PC-3 (cell line): ENCODE measurements around the gene DCDC1. TPM values are rescaled to one million over a fixed set of nuclear protein-coding genes. Genes with fewer than 3 reads are reported as not detected.

Experiments used
- ATAC-seq: fragments of 200-7000 bp; cut with Tn5 transposase; 2 replicates; pipeline ENCODE4 v1.9.1; 2020; ENCODE audit warnings: mild to moderate bottlenecking, moderate library complexity
- BruUV-seq: library from RNA; stranded (reverse); fragments of 400-500 nt; replicated peaks from 2 replicates; lab custom pipeline; 2021; lab: Mats Ljungman, UMichigan
- CTCF ChIA-PET: fragments of 300-600 bp; sonication (Branson Sonifier 250); formaldehyde crosslinking; loops from one replicate; lab custom pipeline; 2022; ENCODE audit warnings: antibody characterized with exemption; lab: Charles Lee
- POLR2A ChIA-PET: fragments of 300-600 bp; sonication (Branson Sonifier 250); formaldehyde crosslinking; loops from one replicate; lab custom pipeline; 2022; ENCODE audit warnings: antibody characterized with exemption; ENCODE audit not compliant: unreplicated experiment; lab: Charles Lee
- DNase-seq: peaks from one replicate; pipeline ENCODE4 v3.0.0-alpha.2; 2015
- H2AFZ ChIP-seq: fragments of 300-600 bp; sonication (generic); 2 replicates; pipeline ENCODE4 v1.6.0; 2016; ENCODE audit warnings: antibody characterized with exemption, low read length
- H3F3A ChIP-seq: fragments of 300-600 bp; sonication (generic); one replicate; pipeline ENCODE4 v1.6.0; 2017; ENCODE audit warnings: antibody characterized with exemption, low read length, control low read depth, mild to moderate bottlenecking; ENCODE audit not compliant: unreplicated experiment
- H3K27ac ChIP-seq: fragments of 300-600 bp; sonication (generic); 2 replicates; pipeline ENCODE4 v1.5.1; 2016; ENCODE audit warnings: mild to moderate bottlenecking, low read length
- H3K27me3 ChIP-seq: fragments of 300-600 bp; sonication (generic); 2 replicates; pipeline ENCODE4 v1.6.1; 2016; ENCODE audit warnings: low read length, mixed read lengths
- H3K36me3 ChIP-seq: fragments of 300-600 bp; sonication (generic); 2 replicates; pipeline ENCODE4 v1.6.1; 2016; ENCODE audit warnings: low read depth, mixed run types, low read length, mixed read lengths
- H3K4me1 ChIP-seq: fragments of 300-600 bp; sonication (generic); 2 replicates; pipeline ENCODE4 v1.5.1; 2016; ENCODE audit warnings: low read length; ENCODE audit not compliant: insufficient read depth
- H3K4me2 ChIP-seq: fragments of 300-600 bp; sonication (generic); 2 replicates; pipeline ENCODE4 v1.6.0; 2016; ENCODE audit warnings: low read length
- H3K4me3 ChIP-seq: fragments of 300-600 bp; sonication (generic); 2 replicates; pipeline ENCODE4 v1.5.1; 2016; ENCODE audit warnings: mild to moderate bottlenecking, low read length, mixed read lengths
- H3K79me2 ChIP-seq: fragments of 300-600 bp; sonication (generic); 2 replicates; pipeline ENCODE4 v1.6.1; 2017; ENCODE audit warnings: low read length, mixed read lengths
- H3K9ac ChIP-seq: fragments of 300-600 bp; sonication (generic); 2 replicates; pipeline ENCODE4 v1.6.0; 2016; ENCODE audit warnings: mild to moderate bottlenecking, low read length
- H3K9me2 ChIP-seq: fragments of 300-600 bp; sonication (generic); replicated peaks from 2 replicates; pipeline ENCODE4 v1.6.1; 2016; ENCODE audit warnings: mixed run types, low read length, mixed read lengths
- H3K9me3 ChIP-seq: fragments of 300-600 bp; sonication (generic); 2 replicates; pipeline ENCODE4 v1.6.1; 2016; ENCODE audit warnings: low read length, mixed read lengths
- H4K20me1 ChIP-seq: fragments of 300-600 bp; sonication (generic); 2 replicates; pipeline ENCODE4 v1.6.1; 2016; ENCODE audit warnings: low read length, mixed read lengths
- CTCF ChIP-seq: fragments of 300-600 bp; sonication (generic); conservative IDR thresholded peaks from 2 replicates; pipeline ENCODE4 v1.5.1; 2017; ENCODE audit warnings: antibody characterized with exemption, low read depth, mild to moderate bottlenecking, low read length
- EZH2 ChIP-seq: fragments of 300-600 bp; sonication (generic); IDR thresholded peaks from one replicate; pipeline ENCODE4 v1.6.1; 2017; ENCODE audit warnings: antibody characterized with exemption, mild to moderate bottlenecking, low read length; ENCODE audit not compliant: unreplicated experiment
- EZH2phosphoT487 ChIP-seq: fragments of 300-600 bp; sonication (generic); IDR thresholded peaks from 2 replicates; pipeline ENCODE4 v1.6.1; 2018; ENCODE audit warnings: mild to moderate bottlenecking, antibody characterized with exemption, low read length, borderline replicate concordance
- intact Hi-C: fragments of 100-400 bp; cut with micrococcal nuclease; formaldehyde crosslinking; loops from 2 replicates; pipeline ENCODE4 v1.9.0; 2023
- total RNA-seq: library from RNA; depleted of rRNA; stranded (reverse); fragments of >200 nt; gene quantifications from 2 replicates; pipeline ENCODE4 v1.2.3, GENCODE V29; 2014

The DCDC1 gene
- total RNA-seq, 1 experiment from 2014 or later = not detected

- Histone ChIP-seq H4K20me1 (no peaks in the 10 kb centered on the region), H3K4me3 (no peak overlapping the region), H2AFZ (no peak overlapping the region), H3K36me3 (no peaks in the 10 kb centered on the region), H3K9ac (no peak overlapping the region), H3K9me2 (no peaks in the 10 kb centered on the region), H3K4me2 (no peak overlapping the region), H3K4me1 (no peaks in the 10 kb centered on the region), H3K27me3 (no peaks in the 10 kb centered on the region), H3K79me2 (no peaks in the 10 kb centered on the region), H3F3A (no peaks in the 10 kb centered on the region), H3K27ac (no peak overlapping the region), H3K9me3 (no peaks in the 10 kb centered on the region)
- no peak for DNase-seq
- ATAC-seq = no peak
- CTCF ChIA-PET = no interaction called here
- BruUV-seq = no TSS peak
- TF ChIP-seq CTCF (no peak), EZH2 (no peak), EZH2phosphoT487 (no peak)
- intact Hi-C loops = no loop called here
- POLR2A ChIA-PET = no interaction called here
Observed at GRCh38 chr11:30908272-30908671, 461.3 kb downstream of the DCDC1 start.

GRCh38 chr11:30902929-30903328, 466.6 kb downstream of the DCDC1 start:
- H3K4me3 ChIP-seq = no peak overlapping the region
- intact Hi-C loops = no loop called here
- no peaks in the 10 kb centered on the region for H3K4me1 ChIP-seq
- TF ChIP-seq EZH2 (no peak), EZH2phosphoT487 (no peak), CTCF (no peak)
- no peak overlapping the region for H3K27ac ChIP-seq
- ATAC-seq = no peak
- no peaks in the 10 kb centered on the region for H3K9me3 ChIP-seq
- H3K79me2 ChIP-seq = no peaks in the 10 kb centered on the region
- CTCF ChIA-PET = no interaction called here
- H2AFZ ChIP-seq = no peak overlapping the region
- POLR2A ChIA-PET = interaction anchor here (0.6 kb wide), 1 partner anchor 11 kb away, joined by 3 read pairs; no protein-coding TSS in a partner anchor
- no peak overlapping the region for H3K4me2 ChIP-seq
- H3K9me2 ChIP-seq = no peaks in the 10 kb centered on the region
- H4K20me1 ChIP-seq = no peaks in the 10 kb centered on the region
- H3F3A ChIP-seq = no peaks in the 10 kb centered on the region
- no peaks in the 10 kb centered on the region; the same call in 1 of the 2 replicates for H3K27me3 ChIP-seq
- no TSS peak for BruUV-seq
- no peak overlapping the region for H3K9ac ChIP-seq
- no peaks in the 10 kb centered on the region for H3K36me3 ChIP-seq
- DNase-seq = no peak

- Histone ChIP-seq H2AFZ (no peak overlapping the region), H3F3A (no peaks in the 10 kb centered on the region), H3K9me3 (no peaks in the 10 kb centered on the region), H3K79me2 (no peaks in the 10 kb centered on the region), H3K4me3 (no peak overlapping the region), H3K4me1 (no peaks in the 10 kb centered on the region), H4K20me1 (no peaks in the 10 kb centered on the region), H3K36me3 (no peaks in the 10 kb centered on the region), H3K9ac (no peak overlapping the region), H3K27me3 (no peaks in the 10 kb centered on the region; the same call in 1 of the 2 replicates), H3K4me2 (no peak overlapping the region), H3K27ac (no peak overlapping the region), H3K9me2 (no peaks in the 10 kb centered on the region)
- DNase-seq (no peak), ATAC-seq (no peak)
- intact Hi-C loops = no loop called here
- TF ChIP-seq EZH2 (no peak), CTCF (no peak), EZH2phosphoT487 (no peak)
- ChIA-PET CTCF (no interaction called here), POLR2A (no interaction called here)
- no TSS peak for BruUV-seq
Observed at GRCh38 chr11:30895046-30895445, 474.5 kb downstream of the DCDC1 start.
